ENCODE measurements around the gene TNFRSF19.

TNFRSF19 gene

GRCh38 chr13:23584275-23584674 is 14.1 kb downstream of the TNFRSF19 start:
- Histone ChIP-seq H3K27me3 (ENCODE audit: insufficient read depth, low read length) (no peaks in the 10 kb centered on the region), H3F3A (ENCODE audit: insufficient read depth, low read length) (no peaks in the 10 kb centered on the region), H3K79me2 (ENCODE audit: insufficient read depth, low read length) (no peaks in the 10 kb centered on the region), H3K27ac (ENCODE audit: low read depth, low read length, poor library complexity, severe bottlenecking) (no peak overlapping the region), H3K9me2 (ENCODE audit: low read depth, low read length) (no peaks in the 10 kb centered on the region), H4K20me1 (ENCODE audit: insufficient read depth, low read length) (no peaks in the 10 kb centered on the region), H2AFZ (ENCODE audit: low read length) (no peak overlapping the region), H3K36me3 (ENCODE audit: insufficient read depth, low read length) (no peaks in the 10 kb centered on the region), H3K4me3 (ENCODE audit: low read depth, low read length, poor library complexity, severe bottlenecking) (no peak overlapping the region), H3K9ac (ENCODE audit: low read length) (no peak overlapping the region), H3K4me1 (ENCODE audit: insufficient read depth, low read length, severe bottlenecking) (no peaks in the 10 kb centered on the region), H3K4me2 (ENCODE audit: low read length) (no peak overlapping the region), H3K9me3 (ENCODE audit: low read length) (no peaks in the 10 kb centered on the region)
- TF ChIP-seq CTCF (IDR thresholded peaks at IDR 0.05; ENCODE audit: low read length) (no peak), EZH2 (IDR thresholded peaks at IDR 0.05; ENCODE audit: borderline replicate concordance, low read length) (no peak)

- no peak overlapping the region for H3K9ac ChIP-seq (ENCODE audit: low read length)
- H3F3A ChIP-seq (ENCODE audit: insufficient read depth, low read length) = no peaks in the 10 kb centered on the region
- H3K4me3 ChIP-seq (ENCODE audit: low read depth, low read length, poor library complexity, severe bottlenecking) = no peak overlapping the region
- no peak overlapping the region for H3K27ac ChIP-seq (ENCODE audit: low read depth, low read length, poor library complexity, severe bottlenecking)
- H2AFZ ChIP-seq (ENCODE audit: low read length) = no peak overlapping the region
- H3K4me2 ChIP-seq (ENCODE audit: low read length) = no peak overlapping the region
- H4K20me1 ChIP-seq (ENCODE audit: insufficient read depth, low read length) = no peaks in the 10 kb centered on the region
- TF ChIP-seq EZH2 (IDR thresholded peaks at IDR 0.05; ENCODE audit: borderline replicate concordance, low read length) = no peak
- TF ChIP-seq CTCF (IDR thresholded peaks at IDR 0.05; ENCODE audit: low read length) = no peak
- no peaks in the 10 kb centered on the region for H3K36me3 ChIP-seq (ENCODE audit: insufficient read depth, low read length)
- H3K9me3 ChIP-seq (ENCODE audit: low read length) = no peaks in the 10 kb centered on the region
- no peaks in the 10 kb centered on the region for H3K4me1 ChIP-seq (ENCODE audit: insufficient read depth, low read length, severe bottlenecking)
- H3K9me2 ChIP-seq (ENCODE audit: low read depth, low read length) = no peaks in the 10 kb centered on the region
- H3K27me3 ChIP-seq (ENCODE audit: insufficient read depth, low read length) = no peaks in the 10 kb centered on the region
- no peaks in the 10 kb centered on the region for H3K79me2 ChIP-seq (ENCODE audit: insufficient read depth, low read length)
These were observed 16.1 kb downstream of the TNFRSF19 start for GRCh38 chr13:23586336-23586735.

- Histone ChIP-seq H2AFZ (ENCODE audit: low read length) (no peak overlapping the region), H3K4me3 (ENCODE audit: low read depth, low read length, poor library complexity, severe bottlenecking) (no peak overlapping the region), H3K9ac (ENCODE audit: low read length) (no peak overlapping the region), H3K4me1 (ENCODE audit: insufficient read depth, low read length, severe bottlenecking) (no peaks in the 10 kb centered on the region), H3K9me2 (ENCODE audit: low read depth, low read length) (no peaks in the 10 kb centered on the region), H4K20me1 (ENCODE audit: insufficient read depth, low read length) (no peaks in the 10 kb centered on the region), H3K36me3 (ENCODE audit: insufficient read depth, low read length) (no peaks in the 10 kb centered on the region), H3K27ac (ENCODE audit: low read depth, low read length, poor library complexity, severe bottlenecking) (no peak overlapping the region), H3K9me3 (ENCODE audit: low read length) (no peaks in the 10 kb centered on the region), H3F3A (ENCODE audit: insufficient read depth, low read length) (no peaks in the 10 kb centered on the region), H3K27me3 (ENCODE audit: insufficient read depth, low read length) (no peaks in the 10 kb centered on the region), H3K79me2 (ENCODE audit: insufficient read depth, low read length) (no peaks in the 10 kb centered on the region), H3K4me2 (ENCODE audit: low read length) (no peak overlapping the region)
- TF ChIP-seq CTCF (IDR thresholded peaks at IDR 0.05; ENCODE audit: low read length) (no peak), EZH2 (IDR thresholded peaks at IDR 0.05; ENCODE audit: borderline replicate concordance, low read length) (no peak)
These were observed 18.5 kb downstream of the TNFRSF19 start for GRCh38 chr13:23588666-23589065.
